Jurkat, Clone E6-1 (cell line): ENCODE measurements around the gene FADS6.

Experiments used
- DNase-seq: peaks from one replicate; pipeline ENCODE4 v3.0.0-alpha.2; 2011; ENCODE audit warnings: low read depth, low spot score
- H3K4me3 ChIP-seq: 2 replicates; pipeline ENCODE4 v1.5.1; 2011; ENCODE audit warnings: mild to moderate bottlenecking, low read length, control low read depth, moderate library complexity

The FADS6 gene

GRCh38 chr17:74898376-74898946 is 5.0 kb upstream of the FADS6 start:
- no peak for DNase-seq

DNA sequence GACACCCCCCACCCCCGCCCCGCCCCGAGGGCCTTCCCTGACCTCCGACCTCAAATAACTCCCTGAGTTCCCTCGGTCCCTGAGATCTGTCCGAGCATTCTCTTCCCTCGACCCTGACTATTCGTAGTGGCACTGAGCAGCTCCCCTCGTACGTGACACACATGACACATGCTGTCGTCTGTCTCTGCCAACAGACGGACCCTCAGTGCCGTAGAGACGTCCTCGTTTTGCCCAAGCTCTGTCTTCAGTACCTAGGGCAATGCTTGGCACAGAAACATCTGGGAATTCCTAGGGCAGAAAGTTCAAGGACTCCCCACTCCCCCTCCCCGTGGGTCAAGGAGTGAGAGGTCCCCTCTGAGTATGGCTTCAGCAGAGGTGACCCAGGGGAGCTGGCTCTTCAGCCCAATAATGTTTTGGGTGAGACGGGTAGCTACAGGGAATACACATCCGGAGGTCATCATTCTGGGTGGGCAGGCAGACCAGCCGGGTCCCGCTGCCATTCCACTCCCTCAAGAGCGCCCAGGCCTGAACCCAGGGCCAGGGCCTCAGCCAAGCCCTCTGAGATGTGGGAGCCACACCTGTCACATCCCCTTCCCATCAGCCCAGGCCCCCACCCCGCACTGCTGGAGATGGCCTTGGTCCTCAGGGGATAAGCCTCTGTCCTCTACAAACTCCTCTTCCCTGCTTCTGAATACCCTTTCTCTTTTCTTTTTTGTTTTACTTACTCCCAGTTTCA is 671 bp upstream of the FADS6 start:
- no peak overlapping the region for H3K4me3 ChIP-seq
- DNase-seq, result no peak

More at GRCh38 chr17:74898376-74898946, 5.0 kb upstream of the FADS6 start:
- H3K4me3 ChIP-seq, result no peak overlapping the region

DNA sequence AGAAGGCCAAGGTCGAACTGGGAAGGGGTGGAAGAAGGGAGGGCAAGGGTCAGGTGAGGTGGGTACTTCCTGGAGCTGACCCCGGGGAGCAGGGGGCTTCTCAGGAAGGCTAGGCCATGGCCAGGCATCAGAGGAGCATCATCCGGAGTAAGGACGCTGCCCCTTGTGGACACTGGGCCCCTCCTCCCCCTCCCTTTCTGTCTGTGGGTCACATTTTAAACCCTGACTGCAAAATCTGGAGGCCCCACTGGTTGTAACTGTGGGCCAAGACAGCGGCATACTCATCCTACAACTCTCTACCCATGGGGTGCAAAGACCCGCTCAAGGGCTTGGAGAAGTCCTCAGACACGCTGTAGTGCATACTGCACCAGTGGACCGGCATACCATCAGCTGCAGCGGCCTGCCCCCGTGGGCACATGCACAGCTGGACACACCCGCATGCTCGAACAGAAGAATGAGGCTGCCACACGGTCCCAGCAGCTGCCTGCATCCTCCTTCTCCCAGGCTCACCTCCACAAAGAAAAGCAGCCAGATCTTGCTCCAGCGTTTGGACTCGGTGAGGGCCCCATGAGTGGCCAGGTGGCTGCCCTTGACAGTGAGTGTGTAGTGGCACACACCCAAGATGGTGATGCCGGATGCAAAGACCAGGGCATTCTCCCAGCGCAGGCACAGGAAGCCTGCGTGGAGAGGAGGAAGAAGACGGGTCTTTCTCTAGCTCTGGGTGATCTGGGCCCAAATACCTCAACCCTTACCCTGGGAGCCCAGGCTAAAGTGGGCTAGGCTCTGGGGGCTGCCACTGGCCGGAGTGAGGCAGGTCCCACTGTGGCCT is 1.2 kb downstream of the FADS6 start:
- H3K4me3 ChIP-seq, result no peak overlapping the region
- no peak for DNase-seq

DNA sequence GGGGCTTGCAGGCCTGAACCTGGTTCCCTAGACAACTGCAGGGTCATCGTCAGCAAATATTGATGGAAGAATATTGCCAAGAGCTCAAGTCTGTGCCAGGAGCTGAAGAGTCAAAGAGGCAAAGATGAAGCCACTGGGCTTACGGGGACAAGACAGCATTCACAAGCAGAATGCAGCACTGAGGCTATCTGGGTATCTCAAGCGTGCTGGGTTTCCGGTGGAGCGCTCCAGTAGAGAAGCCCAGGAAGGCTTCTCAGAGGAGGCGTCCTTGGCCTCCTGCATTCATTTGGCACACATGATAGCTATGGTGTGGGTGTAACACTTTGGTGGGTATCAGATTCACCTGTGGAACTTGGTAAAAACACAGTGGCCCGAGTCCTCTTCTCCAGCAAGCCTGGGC is 2.9 kb downstream of the FADS6 start:
- DNase-seq, result no peak

GRCh38 chr17:74888469-74888868 is 5.0 kb downstream of the FADS6 start:
- H3K4me3 ChIP-seq, result no peak overlapping the region
- no peak for DNase-seq

More for the DNA sequence above, 2.9 kb downstream of the FADS6 start:
- no peak overlapping the region for H3K4me3 ChIP-seq

- DNase-seq, result no peak
Measured at GRCh38 chr17:74883241-74883745, 10.1 kb downstream of the FADS6 start.

GRCh38 chr17:74882517-74883240 is 10.8 kb downstream of the FADS6 start:
- H3K4me3 ChIP-seq, result no peak overlapping the region
- DNase-seq, result no peak

More at GRCh38 chr17:74883241-74883745, 10.1 kb downstream of the FADS6 start:
- H3K4me3 ChIP-seq, result no peak overlapping the region

DNA sequence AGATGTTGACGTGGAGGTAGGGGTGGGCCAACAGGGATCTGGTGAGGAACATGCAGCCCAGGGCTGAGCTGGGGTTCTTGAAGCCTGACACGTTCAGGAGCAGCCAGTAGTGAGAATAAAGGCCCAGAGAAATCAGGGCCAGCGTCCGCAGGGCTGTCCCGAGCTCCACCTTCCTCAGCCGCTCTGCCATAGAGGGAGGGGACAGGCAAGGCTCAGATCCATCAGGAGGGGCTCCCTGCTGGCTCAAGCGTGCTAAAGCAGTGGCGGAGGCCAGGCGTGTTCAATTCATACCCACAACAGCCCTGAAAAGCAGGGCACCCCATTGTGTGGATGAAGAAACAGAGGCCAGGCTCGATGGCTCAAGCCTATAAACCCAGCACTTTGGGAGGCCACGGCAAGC is 12.4 kb downstream of the FADS6 start:
- H3K4me3 ChIP-seq, result no peak overlapping the region
- no peak for DNase-seq

- no peak overlapping the region for H3K4me3 ChIP-seq
- no peak for DNase-seq
Measured at GRCh38 chr17:74879308-74879707, 14.1 kb downstream of the FADS6 start.

- DNase-seq, result no peak
Measured at GRCh38 chr17:74878658-74879057, 14.8 kb downstream of the FADS6 start.

DNA sequence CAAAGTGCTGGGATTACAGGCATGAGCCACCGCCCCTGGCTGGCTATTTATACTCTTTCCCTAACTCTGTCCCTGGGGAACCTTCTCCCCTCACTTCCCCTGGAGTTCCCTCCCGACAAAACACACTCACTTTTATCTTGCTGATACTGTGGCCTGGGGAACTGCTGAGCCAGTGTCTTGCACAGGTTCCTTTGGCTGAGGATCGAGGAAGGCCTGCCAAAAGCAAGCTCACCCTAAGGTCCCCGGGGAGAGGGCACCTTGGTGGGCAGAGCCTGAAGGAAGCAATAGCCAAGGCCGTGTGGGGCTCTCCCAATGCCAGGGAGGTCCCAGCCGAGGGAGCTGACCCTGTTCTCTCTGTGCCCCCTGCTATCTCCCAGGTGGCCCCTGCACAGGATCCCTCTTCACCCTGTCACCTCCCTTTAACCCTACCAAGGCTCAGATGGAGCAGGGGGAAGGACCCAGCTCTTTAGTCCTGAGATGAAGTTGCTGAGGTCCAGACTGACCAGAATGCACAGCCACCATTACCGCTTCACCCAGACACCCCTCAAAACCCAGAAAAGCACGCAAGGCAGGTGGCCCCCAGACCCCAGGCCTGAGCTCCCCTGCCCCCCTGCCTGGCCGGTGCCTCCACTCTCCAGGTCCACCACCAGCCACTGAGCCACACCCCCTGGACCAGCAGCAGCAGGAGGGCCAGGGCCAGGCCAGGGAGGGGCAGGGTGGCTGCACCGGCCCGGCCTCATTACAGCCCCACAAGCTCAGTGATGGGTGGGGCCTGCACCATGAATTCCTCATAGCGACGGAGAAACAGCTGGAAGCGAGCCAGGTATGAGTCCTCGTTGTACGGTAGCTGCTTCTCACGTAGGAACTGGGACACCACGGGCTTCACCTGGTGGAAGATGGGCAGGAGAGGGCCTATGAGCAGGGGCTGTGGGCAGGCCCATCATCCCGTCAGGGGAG is 15.6 kb downstream of the FADS6 start:
- DNase-seq, result no peak

More at GRCh38 chr17:74878658-74879057, 14.8 kb downstream of the FADS6 start:
- H3K4me3 ChIP-seq, result no peak overlapping the region

GRCh38 chr17:74875977-74876593 is 17.3 kb downstream of the FADS6 start:
- DNase-seq, result peak; percentile 85
- no peak overlapping the region for H3K4me3 ChIP-seq

More for the DNA sequence above, 15.6 kb downstream of the FADS6 start:
- no peak overlapping the region for H3K4me3 ChIP-seq

DNA sequence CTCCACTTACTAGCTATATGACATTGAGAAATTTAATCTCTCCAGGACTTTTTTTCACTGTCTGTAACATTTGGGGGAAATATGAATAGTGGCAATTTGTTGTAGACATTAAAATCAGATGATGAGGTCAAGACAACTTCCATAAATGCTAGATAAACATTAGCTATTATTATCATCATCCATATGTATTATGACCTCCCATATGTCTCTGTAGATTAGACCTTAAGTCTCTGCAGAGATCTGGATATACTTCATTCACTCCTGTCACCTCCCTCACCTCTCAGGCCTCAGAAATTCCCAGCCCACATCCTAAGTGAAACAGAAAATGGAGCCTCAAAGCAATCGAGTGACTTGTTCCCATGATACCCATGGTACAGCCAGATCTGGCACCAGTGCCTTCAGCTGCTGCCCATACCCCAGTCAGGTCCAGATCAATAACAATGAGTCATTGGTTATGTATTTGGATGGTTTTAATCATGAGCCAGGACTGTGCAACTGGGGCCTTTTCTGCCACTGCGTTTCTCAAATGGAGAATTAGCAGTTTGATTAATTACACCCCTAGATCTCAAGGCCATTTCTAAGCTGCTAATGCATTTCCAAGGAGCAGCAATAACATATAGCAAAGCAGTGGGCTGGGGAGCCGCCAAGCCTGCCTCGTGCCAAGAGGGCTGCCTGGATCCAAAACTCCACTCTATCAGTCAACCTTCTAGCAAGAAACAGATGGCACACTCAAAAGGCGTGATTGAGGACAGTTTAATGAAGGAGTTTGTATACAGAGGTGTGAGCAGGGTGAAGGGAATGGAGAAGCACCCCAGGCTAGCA is 18.1 kb downstream of the FADS6 start:
- no peak overlapping the region for H3K4me3 ChIP-seq
- DNase-seq, result no peak

GRCh38 chr17:74874615-74875037 is 18.8 kb downstream of the FADS6 start:
- no peak for DNase-seq
- no peak overlapping the region for H3K4me3 ChIP-seq

DNA sequence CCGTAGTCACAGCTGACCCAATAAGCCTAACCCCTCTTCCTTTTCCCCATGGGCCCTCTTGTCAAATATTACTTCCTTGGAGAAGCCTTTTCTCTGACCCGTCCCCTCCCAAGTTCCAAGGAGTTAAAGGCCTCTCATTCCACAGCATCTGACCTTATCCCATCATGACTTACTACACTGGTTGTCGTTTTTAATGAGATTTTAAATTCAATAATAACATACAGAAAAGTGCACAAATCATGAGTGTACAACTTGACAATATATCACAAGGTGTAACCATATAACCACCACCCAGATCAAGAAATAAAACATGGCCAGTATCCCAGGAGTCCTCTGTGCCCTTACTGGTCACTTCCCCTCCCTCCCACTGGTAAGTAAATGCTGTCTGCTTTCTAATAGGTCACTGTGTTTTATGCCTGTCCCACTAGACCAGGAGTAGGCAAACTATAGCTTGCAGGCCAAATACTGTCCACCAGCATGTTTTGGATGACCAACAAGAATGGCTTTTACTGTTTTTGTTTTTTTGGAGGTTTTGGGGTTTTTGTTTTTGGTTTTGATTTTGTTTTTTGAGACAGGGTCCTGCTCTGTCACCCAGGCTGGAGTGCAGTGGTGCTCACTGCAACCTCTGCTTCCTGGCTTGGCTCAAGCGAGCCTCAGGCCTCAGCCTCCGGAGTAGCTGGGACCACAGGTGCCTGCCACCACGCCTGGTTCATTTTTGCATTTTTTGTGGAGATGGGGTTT is 19.4 kb downstream of the FADS6 start:
- no peak for DNase-seq
- peak overlapping the region; percentile 82 for H3K4me3 ChIP-seq
